Endothelial cell of umbilical vein (primary cell): ENCODE measurements around the gene CPNE1. TPM values are rescaled to one million over a fixed set of nuclear protein-coding genes. Genes with fewer than 3 reads are reported as not detected.
A peak's percentile ranks its signal among the peaks of the same experiment; 100 is the strongest.

Experiments used
- BruUV-seq: library from RNA; stranded (reverse); fragments of 400-500 nt; replicated peaks from 2 replicates; lab custom pipeline; 2021; lab: Mats Ljungman, UMichigan
- CTCF ChIA-PET: fragments of 300-600, 350-600 bp; sonication (Branson Sonifier 250); formaldehyde crosslinking; loops from one replicate; lab custom pipeline; 2021; ENCODE audit warnings: antibody characterized with exemption, inconsistent platforms; lab: Charles Lee
- POLR2A ChIA-PET: fragments of 300-600, 350-600 bp; sonication (Branson Sonifier 250); formaldehyde crosslinking; loops from one replicate; lab custom pipeline; 2021; ENCODE audit warnings: antibody characterized with exemption, inconsistent platforms; lab: Charles Lee
- DNase-seq: peaks from one replicate; pipeline ENCODE4 v3.0.0-alpha.2; 2011; ENCODE audit warnings: low read depth, low spot score
- FAIRE-seq: peaks from 2 replicates; lab custom pipeline; 2011; peaks lifted over from hg19 to GRCh38; lab: Jason Lieb, UNC
- H2AFZ ChIP-seq: 2 replicates; pipeline ENCODE4 v1.6.0; 2012; ENCODE audit warnings: low read depth, low read length, control low read depth, inconsistent platforms
- H3K27ac ChIP-seq: 2 replicates; pipeline ENCODE4 v1.5.1; 2011; ENCODE audit warnings: low read depth, mild to moderate bottlenecking, control low read depth, low read length, moderate library complexity; ENCODE audit not compliant: insufficient read depth
- H3K27me3 ChIP-seq, 2 experiments: 2 replicates each; pipeline versions ENCODE4 v1.6.0 to v1.6.1; 2011; ENCODE audit warnings: low read length in 2 of 2, mixed read lengths in 1 of 2; ENCODE audit not compliant: control insufficient read depth in 2 of 2, insufficient read depth in 2 of 2
- H3K36me3 ChIP-seq, 2 experiments: 2 replicates in 1 of 2; 3 replicates in 1 of 2; pipeline ENCODE4 v1.5.1; 2011; ENCODE audit warnings: low read length in 2 of 2, mild to moderate bottlenecking in 1 of 2, moderate library complexity in 1 of 2; ENCODE audit not compliant: control insufficient read depth in 2 of 2, insufficient read depth in 2 of 2; ENCODE audit errors: extremely low read depth in 1 of 2
- H3K4me1 ChIP-seq: 3 replicates; pipeline ENCODE4 v1.5.1; 2011; ENCODE audit warnings: mild to moderate bottlenecking, low read length; ENCODE audit not compliant: control insufficient read depth, insufficient read depth; ENCODE audit errors: extremely low read depth
- H3K4me2 ChIP-seq: 2 replicates; pipeline ENCODE4 v1.6.1; 2011; ENCODE audit warnings: low read length, control low read depth, mixed read lengths; ENCODE audit not compliant: insufficient read depth
- H3K4me3 ChIP-seq, 3 experiments: fragments of 200-600 bp in 1 of 3; sonication (generic), shearing (Covaris generic) in 1 of 3; replicated peaks in 1 of 3; 2 replicates each; pipeline ENCODE4 v1.5.1; 2011 to 2016; ENCODE audit warnings: control low read depth in 3 of 3, low read length in 3 of 3, mild to moderate bottlenecking in 2 of 3, inconsistent platforms in 1 of 3, low read depth in 1 of 3, moderate library complexity in 1 of 3; ENCODE audit not compliant: insufficient read depth in 1 of 3
- H3K79me2 ChIP-seq: 2 replicates; pipeline ENCODE4 v1.6.0; 2012; ENCODE audit warnings: low read length, inconsistent platforms; ENCODE audit not compliant: control insufficient read depth, insufficient read depth
- H3K9ac ChIP-seq: replicated peaks from 2 replicates; pipeline ENCODE3; 2011; ENCODE audit warnings: low read length, control low read depth; ENCODE audit not compliant: insufficient read depth; ENCODE audit errors: extremely low read depth
- H3K9me1 ChIP-seq: replicated peaks from 3 replicates; pipeline ENCODE4 v1.6.0; 2011; ENCODE audit warnings: mild to moderate bottlenecking, low read length; ENCODE audit not compliant: control insufficient read depth, insufficient read depth; ENCODE audit errors: extremely low read depth
- H3K9me3 ChIP-seq: replicated peaks from 2 replicates; pipeline ENCODE4 v1.5.1; 2012; ENCODE audit warnings: low read length, inconsistent platforms; ENCODE audit not compliant: control insufficient read depth, insufficient read depth
- H4K20me1 ChIP-seq: replicated peaks from 2 replicates; pipeline ENCODE3; 2011; ENCODE audit warnings: mild to moderate bottlenecking, low read length; ENCODE audit not compliant: control insufficient read depth, insufficient read depth; ENCODE audit errors: extremely low read depth
- CTCF ChIP-seq, 2 donors: IDR thresholded peaks; 1 replicate in 1 of 2; 2 replicates in 1 of 2; pipeline ENCODE4 v1.5.1; 2011; ENCODE audit warnings: low read length in 2 of 2, mild to moderate bottlenecking in 2 of 2, moderate library complexity in 2 of 2, control low read depth in 1 of 2, inconsistent platforms in 1 of 2, low read depth in 1 of 2; ENCODE audit not compliant: insufficient read depth in 1 of 2; ENCODE audit errors: extremely low read depth in 1 of 2
- EZH2 ChIP-seq: IDR thresholded peaks from 2 replicates; pipeline ENCODE4 v1.6.1; 2012; ENCODE audit warnings: borderline replicate concordance, low read depth, mild to moderate bottlenecking, moderate library complexity, low read length, inconsistent platforms; ENCODE audit not compliant: severe bottlenecking
- FOS ChIP-seq: IDR thresholded peaks from 2 replicates; pipeline ENCODE4 v1.6.1; 2011; ENCODE audit warnings: mild to moderate bottlenecking, low read length, moderate library complexity, borderline replicate concordance; ENCODE audit not compliant: insufficient read depth
- GATA2 ChIP-seq: IDR thresholded peaks from 2 replicates; pipeline ENCODE4 v1.7.0; 2011; ENCODE audit warnings: low read depth, mild to moderate bottlenecking, moderate library complexity, mixed read lengths, low read length; ENCODE audit not compliant: insufficient read length, insufficient read depth
- JUN ChIP-seq: IDR thresholded peaks from 2 replicates; pipeline ENCODE4 v1.6.1; 2011; ENCODE audit warnings: borderline replicate concordance, low read depth; ENCODE audit not compliant: insufficient read length, insufficient read depth
- MAX ChIP-seq: IDR thresholded peaks from 2 replicates; pipeline ENCODE4 v1.6.1; 2011; ENCODE audit not compliant: insufficient read depth, insufficient read length
- MYC ChIP-seq: IDR thresholded peaks from one replicate; pipeline ENCODE4 v1.6.1; 2011; ENCODE audit warnings: mild to moderate bottlenecking, low read depth, low read length
- POLR2A ChIP-seq: IDR thresholded peaks from 2 replicates; pipeline ENCODE4 v1.6.1; 2012; ENCODE audit warnings: low read depth, mild to moderate bottlenecking, control low read depth, low read length
- POLR2AphosphoS5 ChIP-seq: IDR thresholded peaks from 2 replicates; pipeline ENCODE4 v1.6.1; 2012; ENCODE audit warnings: low read depth, mild to moderate bottlenecking, control low read depth, low read length, moderate library complexity; ENCODE audit not compliant: insufficient read depth
- dilution Hi-C: fragments of 300-500 bp; cut with MboI; formaldehyde crosslinking; loops from one replicate; pipeline ENCODE4 v1.15.0; 2019; ENCODE audit warnings: low sequenced_read_pairs; ENCODE audit not compliant: extremely low pct_ligation_motif_present
- intact Hi-C: fragments of 100-400 bp; cut with micrococcal nuclease; formaldehyde crosslinking; loops from one replicate; pipeline ENCODE4 v1.10.0; 2022
- polyA plus RNA-seq, 4 experiments: library from polyadenylated mRNA; depleted of rRNA in 3 of 4; stranded (reverse) in 3 of 4; unstranded in 1 of 4; fragments of >200 nt; gene quantifications; 2 replicates each; pipeline versions ENCODE4 v1.2.1 to v1.2.3, GENCODE V29; 2011 to 2012; ENCODE audit warnings: missing spikeins in 1 of 4
- total RNA-seq: library from RNA; stranded (reverse); gene quantifications from 2 replicates; pipeline ENCODE4 v1.2.3, GENCODE V29; 2021

Gene CPNE1
- total and polyA plus RNA-seq, 2 donors (not counting 3 experiments of a cell fraction or from before 2014, with no cell fraction given), result 244 to 316 TPM

- Histone ChIP-seq H4K20me1 (peaks cover 16% of the 10 kb centered on the region), H3K9ac (no peak overlapping the region), H3K4me2 (no peak overlapping the region), H3K9me1 (no peaks in the 10 kb centered on the region), H3K4me3 (no peak overlapping the region), H3K4me1 (no peaks in the 10 kb centered on the region), H3K27ac (no peak overlapping the region), H2AFZ (no peak overlapping the region), H3K79me2 (peaks cover 97% of the 10 kb centered on the region), H3K9me3 (no peaks in the 10 kb centered on the region), H3K36me3 (peaks cover 21 to 24% of the 10 kb centered on the region in 2 experiments), H3K27me3 (no peaks in the 10 kb centered on the region)
- dilution Hi-C loops (no loop called here), intact Hi-C loops (no loop called here)
- ChIA-PET CTCF (interaction anchor here (1.2 to 1.7 kb wide), 2 partner anchors 9 to 34 kb away, joined by 3 to 5 read pairs; no protein-coding TSS in a partner anchor), POLR2A (no interaction called here)
- peak; percentile 54 for TF ChIP-seq POLR2A
- no peak for TF ChIP-seq GATA2
- no peak for DNase-seq
- FAIRE-seq, result no peak
- BruUV-seq, result no TSS peak
Measured at GRCh38 chr20:35652641-35653429, 11.9 kb downstream of the CPNE1 start.

DNA sequence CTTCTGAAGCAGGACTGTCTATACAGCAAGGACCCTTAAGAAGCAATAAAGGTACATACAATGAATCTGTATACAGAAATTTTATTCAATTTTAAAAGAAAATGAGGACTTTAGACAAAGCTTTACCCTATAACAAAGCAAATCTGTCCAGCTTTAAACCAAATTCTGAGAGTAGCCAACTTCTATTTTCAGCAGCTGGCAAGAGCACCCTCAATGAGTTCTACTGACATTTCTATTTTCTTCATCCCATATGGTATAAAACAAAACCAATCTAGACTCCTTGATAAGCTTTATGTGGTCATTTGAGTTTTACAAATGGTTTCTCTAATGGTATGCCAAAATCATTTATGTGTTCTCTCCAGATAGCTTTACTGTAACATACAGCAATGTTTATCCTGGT lies 12.7 kb downstream of the CPNE1 start:
- no peak for TF ChIP-seq EZH2
- TF ChIP-seq POLR2A, result no peak
- no peak for TF ChIP-seq CTCF (IDR thresholded peaks at IDR 0.05; ENCODE audit: extremely low read depth in 1 of 2, insufficient read depth in 1 of 2, low read depth in 1 of 2, low read length in 2 of 2)
- no peak for TF ChIP-seq MAX
- TF ChIP-seq POLR2AphosphoS5, result no peak
- TF ChIP-seq GATA2, result no peak
- TF ChIP-seq JUN, result no peak
- TF ChIP-seq MYC, result no peak
- TF ChIP-seq FOS, result no peak
- ChIA-PET POLR2A (no interaction called here), CTCF (interaction anchor here (1.2 kb wide), 1 partner anchor 10 kb away, joined by 3 read pairs; no protein-coding TSS in a partner anchor)
- intact Hi-C loops (no loop called here), dilution Hi-C loops (no loop called here)
- FAIRE-seq (peak; percentile 12), DNase-seq (no peak)
- Histone ChIP-seq H3K36me3 (peaks cover 19 to 21% of the 10 kb centered on the region in 2 experiments), H3K4me1 (no peaks in the 10 kb centered on the region), H3K9me3 (no peaks in the 10 kb centered on the region), H3K9me1 (no peaks in the 10 kb centered on the region), H3K27ac (no peak overlapping the region), H3K79me2 (peaks cover 94% of the 10 kb centered on the region), H3K9ac (no peak overlapping the region), H3K4me3 (no peak overlapping the region), H3K4me2 (no peak overlapping the region), H4K20me1 (peaks cover 11% of the 10 kb centered on the region), H3K27me3 (no peaks in the 10 kb centered on the region), H2AFZ (no peak overlapping the region)
- no TSS peak for BruUV-seq
